ENCODE data around the gene FOXF1.

Gene FOXF1

GRCh38 chr16:86525696-86526095, 15.4 kb downstream of the FOXF1 start:
- H3K4me3 ChIP-seq (ENCODE audit: low read depth, low read length), result no peak overlapping the region
- no peaks in the 10 kb centered on the region for H3K36me3 ChIP-seq
- TF ChIP-seq, protein P1, sequence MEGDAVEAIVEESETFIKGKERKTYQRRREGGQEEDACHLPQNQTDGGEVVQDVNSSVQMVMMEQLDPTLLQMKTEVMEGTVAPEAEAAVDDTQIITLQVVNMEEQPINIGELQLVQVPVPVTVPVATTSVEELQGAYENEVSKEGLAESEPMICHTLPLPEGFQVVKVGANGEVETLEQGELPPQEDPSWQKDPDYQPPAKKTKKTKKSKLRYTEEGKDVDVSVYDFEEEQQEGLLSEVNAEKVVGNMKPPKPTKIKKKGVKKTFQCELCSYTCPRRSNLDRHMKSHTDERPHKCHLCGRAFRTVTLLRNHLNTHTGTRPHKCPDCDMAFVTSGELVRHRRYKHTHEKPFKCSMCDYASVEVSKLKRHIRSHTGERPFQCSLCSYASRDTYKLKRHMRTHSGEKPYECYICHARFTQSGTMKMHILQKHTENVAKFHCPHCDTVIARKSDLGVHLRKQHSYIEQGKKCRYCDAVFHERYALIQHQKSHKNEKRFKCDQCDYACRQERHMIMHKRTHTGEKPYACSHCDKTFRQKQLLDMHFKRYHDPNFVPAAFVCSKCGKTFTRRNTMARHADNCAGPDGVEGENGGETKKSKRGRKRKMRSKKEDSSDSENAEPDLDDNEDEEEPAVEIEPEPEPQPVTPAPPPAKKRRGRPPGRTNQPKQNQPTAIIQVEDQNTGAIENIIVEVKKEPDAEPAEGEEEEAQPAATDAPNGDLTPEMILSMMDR (IDR thresholded peaks at IDR 0.05; ENCODE audit: low read depth, low read length), result no peak
- no peaks in the 10 kb centered on the region for H3K9me3 ChIP-seq
- H3K4me1 ChIP-seq, result no peaks in the 10 kb centered on the region
- no peak for DNase-seq
- H3K27me3 ChIP-seq, result peaks cover 24% of the 10 kb centered on the region

GRCh38 chr16:86527366-86527765, 17.0 kb downstream of the FOXF1 start:
- no peak for DNase-seq
- Histone ChIP-seq H3K27me3 (peaks cover 13% of the 10 kb centered on the region), H3K9me3 (no peaks in the 10 kb centered on the region), H3K4me1 (no peaks in the 10 kb centered on the region), H3K4me3 (ENCODE audit: low read depth, low read length) (no peak overlapping the region), H3K36me3 (no peaks in the 10 kb centered on the region)
- TF ChIP-seq, protein P1 (IDR thresholded peaks at IDR 0.05; ENCODE audit: low read depth, low read length), result no peak

DNA sequence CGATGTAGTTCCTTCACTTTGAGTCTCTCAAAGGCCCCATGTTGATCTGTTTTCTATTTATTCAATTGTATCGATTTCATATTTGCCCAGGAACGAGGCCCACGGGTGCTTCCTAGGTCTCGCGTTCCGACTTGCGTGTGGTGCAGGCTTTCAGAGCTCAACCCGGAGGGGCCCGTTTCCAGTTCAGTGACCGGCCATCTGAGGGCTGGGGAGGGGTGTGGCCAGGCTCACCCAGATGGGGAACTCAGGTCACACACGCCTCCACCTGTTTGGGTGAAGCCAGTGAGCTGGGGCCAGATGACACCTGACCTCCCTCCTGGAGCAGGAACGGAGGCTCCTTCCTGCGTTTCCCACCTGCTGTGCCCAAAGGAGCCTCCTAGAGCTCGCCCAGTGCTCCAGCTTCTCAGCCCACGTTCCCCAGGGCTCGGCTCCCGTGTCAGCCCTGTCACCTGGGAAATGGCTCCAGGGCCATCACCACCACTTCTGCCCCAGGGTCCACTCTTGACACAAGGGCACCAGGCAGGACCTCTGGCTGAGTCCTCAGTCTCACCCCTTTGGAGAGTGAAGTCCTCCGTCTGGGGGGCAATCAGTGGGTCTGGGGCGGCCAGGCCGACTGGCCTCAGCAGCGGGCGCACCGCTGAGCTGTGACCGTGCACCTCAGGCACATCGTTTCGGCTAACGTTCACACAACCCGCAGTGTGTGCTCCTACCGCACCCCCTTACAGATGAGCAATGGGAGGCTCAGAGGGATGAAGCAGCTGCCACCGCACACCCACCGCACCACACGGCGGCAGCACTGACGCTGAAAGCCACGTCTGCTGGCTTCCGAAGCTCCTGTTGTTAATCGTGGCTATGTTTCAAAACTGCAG, 18.0 kb downstream of the FOXF1 start:
- TF ChIP-seq, protein P1 (IDR thresholded peaks at IDR 0.05; ENCODE audit: low read depth, low read length), result no peak
- Histone ChIP-seq H3K27me3 (peaks cover 13% of the 10 kb centered on the region), H3K9me3 (no peaks in the 10 kb centered on the region), H3K4me3 (ENCODE audit: low read depth, low read length) (no peak overlapping the region), H3K4me1 (no peaks in the 10 kb centered on the region), H3K36me3 (no peaks in the 10 kb centered on the region)
- no peak for DNase-seq

DNA sequence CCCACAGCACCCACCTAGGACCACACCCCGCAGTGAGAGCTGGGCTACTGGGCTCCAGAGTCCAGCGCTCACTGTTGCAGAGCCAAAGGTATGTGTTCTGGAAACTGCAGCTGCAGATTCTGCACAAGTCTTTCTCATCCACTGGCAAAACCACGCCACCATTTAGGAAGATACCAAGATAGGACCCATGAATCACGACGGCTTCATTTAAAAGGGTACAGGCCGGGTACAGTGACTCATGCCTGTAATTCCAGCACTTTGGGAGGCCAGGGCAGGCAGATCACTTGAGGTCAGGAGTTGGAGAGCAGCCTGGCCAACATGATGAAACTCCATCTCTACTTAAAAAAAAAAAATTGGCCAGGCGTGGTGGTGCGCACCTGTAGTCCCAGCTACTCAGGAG, 18.8 kb downstream of the FOXF1 start:
- H3K4me1 ChIP-seq, result no peaks in the 10 kb centered on the region
- no peak for DNase-seq
- H3K9me3 ChIP-seq, result no peaks in the 10 kb centered on the region
- TF ChIP-seq, protein P1 (IDR thresholded peaks at IDR 0.05; ENCODE audit: low read depth, low read length), result no peak
- peaks cover 9% of the 10 kb centered on the region for H3K27me3 ChIP-seq
- no peaks in the 10 kb centered on the region for H3K36me3 ChIP-seq
- no peak overlapping the region for H3K4me3 ChIP-seq (ENCODE audit: low read depth, low read length)

GRCh38 chr16:86530251-86531190, 20.2 kb downstream of the FOXF1 start:
- H3K36me3 ChIP-seq, result no peaks in the 10 kb centered on the region
- DNase-seq, result no peak
- TF ChIP-seq, protein P1 (IDR thresholded peaks at IDR 0.05; ENCODE audit: low read depth, low read length), result no peak

More at GRCh38 chr16:86530251-86531190, 20.2 kb downstream of the FOXF1 start:
- no peak overlapping the region for H3K4me3 ChIP-seq (ENCODE audit: low read depth, low read length)
- no peaks in the 10 kb centered on the region for H3K4me1 ChIP-seq
- H3K27me3 ChIP-seq, result no peaks in the 10 kb centered on the region
- no peaks in the 10 kb centered on the region for H3K9me3 ChIP-seq
